K562 (cell line): ENCODE data around the gene CLIP1. TPM values are rescaled to one million over a fixed set of nuclear protein-coding genes. Genes with fewer than 3 reads are reported as not detected.

Source experiments
- ARID2 ChIP-seq: fragments of 450-650 bp; IDR thresholded peaks from 2 replicates; pipeline ENCODE4 v1.6.1; 2017; ENCODE audit warnings: antibody characterized with exemption, mild to moderate bottlenecking
- ASH1L ChIP-seq: fragments of 450-650 bp; IDR thresholded peaks from 2 replicates; pipeline ENCODE4 v1.6.1; 2018; ENCODE audit warnings: borderline replicate concordance, mild to moderate bottlenecking, low read depth; ENCODE audit not compliant: partially characterized antibody
- BRF2 ChIP-seq: IDR thresholded peaks from 3 replicates; pipeline ENCODE4 v1.6.1; 2011; ENCODE audit warnings: borderline replicate concordance, mild to moderate bottlenecking; ENCODE audit not compliant: insufficient read length, insufficient read depth
- CBFB ChIP-seq: sonication (generic); formaldehyde crosslinking; IDR thresholded peaks from 2 replicates; pipeline ENCODE4 v1.4.0; 2020; ENCODE audit warnings: mild to moderate bottlenecking, missing genetic modification reagents
- CC2D1A ChIP-seq: fragments of 450-650 bp; IDR thresholded peaks from 2 replicates; pipeline ENCODE4 v1.6.1; 2017; ENCODE audit warnings: mild to moderate bottlenecking
- HNRNPUL1 ChIP-seq: fragments of 200-400 bp; formaldehyde crosslinking; IDR thresholded peaks from 2 replicates; pipeline ENCODE4 v1.6.1; 2017; ENCODE audit warnings: low read length
- KLF16 ChIP-seq: IDR thresholded peaks from 2 replicates; pipeline ENCODE4 v1.6.1; 2016; ENCODE audit warnings: antibody characterized with exemption
- MCM3 ChIP-seq: fragments of 450-650 bp; IDR thresholded peaks from 2 replicates; pipeline ENCODE4 v1.6.1; 2016
- MIER1 ChIP-seq: fragments of 450-650 bp; IDR thresholded peaks from 2 replicates; pipeline ENCODE4 v1.6.1; 2016; ENCODE audit warnings: antibody characterized with exemption, mild to moderate bottlenecking, low read depth
- MYC ChIP-seq, 2 experiments: fragments of 250-450 bp in 1 of 2; sonication (Bioruptor Pico) in 1 of 2; IDR thresholded peaks; 2 replicates each; pipeline versions ENCODE4 v1.5.1 to v1.6.1; 2012 to 2021; ENCODE audit warnings: low read depth in 2 of 2, borderline replicate concordance in 1 of 2, improper control_type of control experiment in 1 of 2, low read length in 1 of 2, mild to moderate bottlenecking in 1 of 2, moderate library complexity in 1 of 2
- RB1 ChIP-seq: fragments of 450-650 bp; IDR thresholded peaks from 2 replicates; pipeline ENCODE4 v1.6.1; 2017; ENCODE audit warnings: low read depth, mild to moderate bottlenecking
- RCOR1 ChIP-seq, 2 experiments: IDR thresholded peaks; 2 replicates each; pipeline ENCODE4 v1.6.1; 2012; ENCODE audit warnings: low read depth in 2 of 2, low read length in 2 of 2, borderline replicate concordance in 1 of 2, improper control_type of control experiment in 1 of 2
- ZNF398 ChIP-seq: fragments of 250-450 bp; sonication (Bioruptor Pico); IDR thresholded peaks from 2 replicates; pipeline ENCODE4 v1.8.0; 2021; ENCODE audit warnings: moderate library complexity, mild to moderate bottlenecking, inconsistent platforms
- ZNF408 ChIP-seq: fragments of 250-450 bp; sonication (Bioruptor Pico); IDR thresholded peaks from 2 replicates; pipeline ENCODE4 v1.4.0; 2020; ENCODE audit warnings: low read depth, mild to moderate bottlenecking, moderate library complexity
- ZNF778 ChIP-seq: fragments of 450-650 bp; formaldehyde crosslinking; IDR thresholded peaks from 2 replicates; pipeline ENCODE4 v1.4.0; 2020; ENCODE audit warnings: mild to moderate bottlenecking, moderate library complexity
- polyA plus RNA-seq, 8 experiments: library from polyadenylated mRNA; depleted of rRNA in 4 of 8; stranded (reverse) in 5 of 8; unstranded in 3 of 8; fragments of >200 nt; fragmentation: Nextera tagmentation in 2 of 8; fragmentation: Illumina TruSeq in 1 of 8; extraction: Ambion mirVana in 2 of 8; extraction: Trizol in 1 of 8; gene quantifications; 2 replicates each; pipeline versions ENCODE4 v1.2.1 to v1.2.3, GENCODE V29; 2011 to 2014; ENCODE audit warnings: inconsistent platforms in 1 of 8, missing spikeins in 1 of 8
- total RNA-seq, 7 experiments: library from RNA; depleted of rRNA in 6 of 7; stranded (reverse); fragments of >200 nt in 6 of 7; fragmentation: Illumina TruSeq in 2 of 7; extraction: Trizol in 2 of 7; gene quantifications; 2 replicates each; pipeline versions ENCODE4 v1.2.1 to v1.2.3, GENCODE V29; 2011 to 2021; ENCODE audit warnings: low replicate concordance in 1 of 7
- TF ChIP-seq, protein P1 (sequence below), 2 experiments: fragments of 250-450 bp in 1 of 2; fragments of 450-650 bp in 1 of 2; sonication (Bioruptor Pico) in 1 of 2; IDR thresholded peaks; 2 replicates each; pipeline versions ENCODE4 v1.6.1 to v1.8.0; 2016 to 2021; ENCODE audit warnings: mild to moderate bottlenecking in 2 of 2, moderate library complexity in 2 of 2, missing compliant biosample characterization in 1 of 2, missing genetic modification characterization in 1 of 2
- TF ChIP-seq, protein P2 (sequence below): sonication (generic); formaldehyde crosslinking; IDR thresholded peaks from 2 replicates; pipeline ENCODE4 v1.8.0; 2022; ENCODE audit warnings: missing genetic modification reagents, mild to moderate bottlenecking, borderline replicate concordance
- TF ChIP-seq, protein P3 (sequence below): fragments of 450-650 bp; conservative IDR thresholded peaks from 2 replicates; pipeline ENCODE4 v1.6.1; 2016; ENCODE audit warnings: missing genetic modification characterization, low read depth, mild to moderate bottlenecking, control low read depth, missing compliant biosample characterization
- TF ChIP-seq, protein P4 (sequence below): fragments of 450-650 bp; formaldehyde crosslinking; IDR thresholded peaks from 2 replicates; pipeline ENCODE4 v1.4.0; 2022; ENCODE audit warnings: missing genetic modification characterization

Gene CLIP1
- total and polyA plus RNA-seq, 9 of the 15 experiments (the other 6 are each of a cell fraction or from before 2014, with no cell fraction given): 5.8 to 33.9 (median 27.6) TPM

DNA sequence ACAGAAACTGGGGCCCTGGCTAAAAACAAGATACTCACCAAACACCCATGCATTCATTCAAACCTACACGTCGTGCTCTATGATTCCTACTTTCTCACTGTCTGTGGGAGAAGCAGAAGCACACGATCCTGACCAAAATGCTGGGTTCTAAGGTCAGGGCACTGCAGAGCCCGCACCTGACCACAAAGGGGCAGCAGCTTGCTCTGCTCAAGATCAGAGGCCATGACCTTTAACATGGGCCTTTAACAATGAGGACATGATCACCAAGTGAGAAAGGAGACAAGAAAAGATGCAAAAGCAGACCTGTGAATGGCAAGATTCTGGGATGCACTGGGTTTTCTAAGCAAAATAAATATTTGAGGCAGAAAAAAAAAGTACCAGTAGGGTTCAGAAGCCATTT, 116.1 kb downstream of the CLIP1 start (continued):
- TF ChIP-seq HNRNPUL1: no peak
- TF ChIP-seq ZNF778 (CRISPR knock-in tag): no peak
- no peak for TF ChIP-seq ZNF398 (CRISPR knock-in tag)
- no peak for TF ChIP-seq CBFB (CRISPR knock-in tag)
- no peak for TF ChIP-seq MYC (IDR thresholded peaks at IDR 0.05; ENCODE audit: low read depth, low read length)
- TF ChIP-seq MYC (CRISPR knock-in tag; IDR thresholded peaks at IDR 0.05; ENCODE audit: borderline replicate concordance, low read depth): no peak
- no peak for TF ChIP-seq ZNF408 (CRISPR knock-in tag)
- no peak for TF ChIP-seq ASH1L
- TF ChIP-seq, protein P1, sequence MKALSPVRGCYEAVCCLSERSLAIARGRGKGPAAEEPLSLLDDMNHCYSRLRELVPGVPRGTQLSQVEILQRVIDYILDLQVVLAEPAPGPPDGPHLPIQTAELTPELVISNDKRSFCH (CRISPR knock-in tag; IDR thresholded peaks at IDR 0.05): no peak
- TF ChIP-seq, protein P1 (tag; IDR thresholded peaks at IDR 0.05): peak; percentile 66; the same call in 1 of the 2 replicates
- 0 out of 2 replicates have a peak, but pooled peaks have one; percentile 13 for TF ChIP-seq ARID2
- no peak for TF ChIP-seq KLF16
- TF ChIP-seq, protein P2, sequence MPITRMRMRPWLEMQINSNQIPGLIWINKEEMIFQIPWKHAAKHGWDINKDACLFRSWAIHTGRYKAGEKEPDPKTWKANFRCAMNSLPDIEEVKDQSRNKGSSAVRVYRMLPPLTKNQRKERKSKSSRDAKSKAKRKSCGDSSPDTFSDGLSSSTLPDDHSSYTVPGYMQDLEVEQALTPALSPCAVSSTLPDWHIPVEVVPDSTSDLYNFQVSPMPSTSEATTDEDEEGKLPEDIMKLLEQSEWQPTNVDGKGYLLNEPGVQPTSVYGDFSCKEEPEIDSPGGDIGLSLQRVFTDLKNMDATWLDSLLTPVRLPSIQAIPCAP: no peak
- no peak for TF ChIP-seq MCM3
- no peak for TF ChIP-seq MIER1
- no peak for TF ChIP-seq RCOR1 (IDR thresholded peaks at IDR 0.05; ENCODE audit: borderline replicate concordance in 1 of 2, low read depth in 2 of 2, low read length in 2 of 2)
- 0 out of 2 replicates have a peak, but pooled peaks have one; percentile 42 for TF ChIP-seq RB1
- no peak for TF ChIP-seq BRF2
- TF ChIP-seq, protein P3, sequence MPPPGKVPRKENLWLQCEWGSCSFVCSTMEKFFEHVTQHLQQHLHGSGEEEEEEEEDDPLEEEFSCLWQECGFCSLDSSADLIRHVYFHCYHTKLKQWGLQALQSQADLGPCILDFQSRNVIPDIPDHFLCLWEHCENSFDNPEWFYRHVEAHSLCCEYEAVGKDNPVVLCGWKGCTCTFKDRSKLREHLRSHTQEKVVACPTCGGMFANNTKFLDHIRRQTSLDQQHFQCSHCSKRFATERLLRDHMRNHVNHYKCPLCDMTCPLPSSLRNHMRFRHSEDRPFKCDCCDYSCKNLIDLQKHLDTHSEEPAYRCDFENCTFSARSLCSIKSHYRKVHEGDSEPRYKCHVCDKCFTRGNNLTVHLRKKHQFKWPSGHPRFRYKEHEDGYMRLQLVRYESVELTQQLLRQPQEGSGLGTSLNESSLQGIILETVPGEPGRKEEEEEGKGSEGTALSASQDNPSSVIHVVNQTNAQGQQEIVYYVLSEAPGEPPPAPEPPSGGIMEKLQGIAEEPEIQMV: no peak
- peak; percentile 14; the same call in 1 of the 2 replicates for TF ChIP-seq CC2D1A
- TF ChIP-seq, protein P4, sequence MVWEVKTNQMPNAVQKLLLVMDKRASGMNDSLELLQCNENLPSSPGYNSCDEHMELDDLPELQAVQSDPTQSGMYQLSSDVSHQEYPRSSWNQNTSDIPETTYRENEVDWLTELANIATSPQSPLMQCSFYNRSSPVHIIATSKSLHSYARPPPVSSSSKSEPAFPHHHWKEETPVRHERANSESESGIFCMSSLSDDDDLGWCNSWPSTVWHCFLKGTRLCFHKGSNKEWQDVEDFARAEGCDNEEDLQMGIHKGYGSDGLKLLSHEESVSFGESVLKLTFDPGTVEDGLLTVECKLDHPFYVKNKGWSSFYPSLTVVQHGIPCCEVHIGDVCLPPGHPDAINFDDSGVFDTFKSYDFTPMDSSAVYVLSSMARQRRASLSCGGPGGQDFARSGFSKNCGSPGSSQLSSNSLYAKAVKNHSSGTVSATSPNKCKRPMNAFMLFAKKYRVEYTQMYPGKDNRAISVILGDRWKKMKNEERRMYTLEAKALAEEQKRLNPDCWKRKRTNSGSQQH (CRISPR knock-in tag): no peak
